ENCODE measurements around the gene SIX5.

The SIX5 gene

GRCh38 chr19:45779231-45780145 lies 10.4 kb upstream of the SIX5 start:
- DNase-seq (ENCODE audit: extremely low spot score): peak; percentile 95
- CTCF ChIA-PET: interaction anchor here (0.6 to 1.5 kb wide), 6 partner anchors 9 to 216 kb away, joined by 3 to 16 read pairs (median 3); partner anchors contain the start of genes CCDC61, DMWD, QPCTL and SIX5
- TF ChIP-seq, protein P1, sequence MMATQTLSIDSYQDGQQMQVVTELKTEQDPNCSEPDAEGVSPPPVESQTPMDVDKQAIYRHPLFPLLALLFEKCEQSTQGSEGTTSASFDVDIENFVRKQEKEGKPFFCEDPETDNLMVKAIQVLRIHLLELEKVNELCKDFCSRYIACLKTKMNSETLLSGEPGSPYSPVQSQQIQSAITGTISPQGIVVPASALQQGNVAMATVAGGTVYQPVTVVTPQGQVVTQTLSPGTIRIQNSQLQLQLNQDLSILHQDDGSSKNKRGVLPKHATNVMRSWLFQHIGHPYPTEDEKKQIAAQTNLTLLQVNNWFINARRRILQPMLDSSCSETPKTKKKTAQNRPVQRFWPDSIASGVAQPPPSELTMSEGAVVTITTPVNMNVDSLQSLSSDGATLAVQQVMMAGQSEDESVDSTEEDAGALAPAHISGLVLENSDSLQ (IDR thresholded peaks at IDR 0.05): peak; percentile 83
- TF ChIP-seq LEF1 (IDR thresholded peaks at IDR 0.05; ENCODE audit: borderline replicate concordance) (no peak), CTBP1 (IDR thresholded peaks at IDR 0.05; ENCODE audit: borderline replicate concordance) (no peak)
- POLR2A ChIA-PET: interaction anchor here (0.6 to 1.5 kb wide), 4 partner anchors 9 to 91 kb away, joined by 3 to 10 read pairs (median 6); partner anchors contain the start of gene SIX5

- TF ChIP-seq TARDBP (IDR thresholded peaks at IDR 0.05) (no peak), FOXM1 (IDR thresholded peaks at IDR 0.05; ENCODE audit: borderline replicate concordance) (no peak), L3MBTL2 (conservative IDR thresholded peaks at IDR 0.05) (no peak), ELF4 (IDR thresholded peaks at IDR 0.05) (no peak), BHLHE40 (IDR thresholded peaks at IDR 0.05; ENCODE audit: borderline replicate concordance) (no peak), NFRKB (IDR thresholded peaks at IDR 0.05) (no peak), CTBP1 (IDR thresholded peaks at IDR 0.05; ENCODE audit: borderline replicate concordance) (no peak), LEF1 (IDR thresholded peaks at IDR 0.05; ENCODE audit: borderline replicate concordance) (no peak), HDGF (IDR thresholded peaks at IDR 0.05; ENCODE audit: borderline replicate concordance) (no peak), FOXK2 (IDR thresholded peaks at IDR 0.05) (no peak), SUZ12 (IDR thresholded peaks at IDR 0.05) (no peak), SP1 (IDR thresholded peaks at IDR 0.05) (no peak), ZNF384 (IDR thresholded peaks at IDR 0.05) (no peak), FOXA1 (IDR thresholded peaks at IDR 0.05) (no peak), ARNT (IDR thresholded peaks at IDR 0.05) (no peak)
- TF ChIP-seq, protein P1 (IDR thresholded peaks at IDR 0.05): no peak
- ChIA-PET POLR2A (interaction anchor here (1.5 kb wide), 1 partner anchor 8 kb away, joined by 10 read pairs; no protein-coding TSS in a partner anchor), CTCF (interaction anchor here (1.5 kb wide), 1 partner anchor 10 kb away, joined by 6 read pairs; no protein-coding TSS in a partner anchor)
- no peak for DNase-seq (ENCODE audit: extremely low spot score)
These were observed 9.1 kb upstream of the SIX5 start for GRCh38 chr19:45778010-45778661.

- no peak for TF ChIP-seq SP1 (IDR thresholded peaks at IDR 0.05)
- TF ChIP-seq, protein P1 (IDR thresholded peaks at IDR 0.05): no peak
- no peak for TF ChIP-seq LEF1 (IDR thresholded peaks at IDR 0.05; ENCODE audit: borderline replicate concordance)
- no peak for TF ChIP-seq SUZ12 (IDR thresholded peaks at IDR 0.05)
- no peak for TF ChIP-seq ZNF384 (IDR thresholded peaks at IDR 0.05)
- no peak for TF ChIP-seq TARDBP (IDR thresholded peaks at IDR 0.05)
- TF ChIP-seq ELF4 (IDR thresholded peaks at IDR 0.05): no peak
- no peak for TF ChIP-seq BHLHE40 (IDR thresholded peaks at IDR 0.05; ENCODE audit: borderline replicate concordance)
- TF ChIP-seq FOXA1 (IDR thresholded peaks at IDR 0.05): no peak
- TF ChIP-seq FOXM1 (IDR thresholded peaks at IDR 0.05; ENCODE audit: borderline replicate concordance): no peak
- POLR2A ChIA-PET: no interaction called here
- DNase-seq (ENCODE audit: extremely low spot score): no peak
- CTCF ChIA-PET: no interaction called here
These were observed 8.4 kb upstream of the SIX5 start for GRCh38 chr19:45777395-45777961.

- ChIA-PET CTCF (no interaction called here), POLR2A (no interaction called here)
- TF ChIP-seq FOXM1 (IDR thresholded peaks at IDR 0.05; ENCODE audit: borderline replicate concordance): no peak
- no peak for TF ChIP-seq L3MBTL2 (conservative IDR thresholded peaks at IDR 0.05)
- TF ChIP-seq TARDBP (IDR thresholded peaks at IDR 0.05): no peak
- no peak for TF ChIP-seq SP1 (IDR thresholded peaks at IDR 0.05)
- TF ChIP-seq FOXA1 (IDR thresholded peaks at IDR 0.05): no peak
- no peak for TF ChIP-seq HDGF (IDR thresholded peaks at IDR 0.05; ENCODE audit: borderline replicate concordance)
- TF ChIP-seq FOXK2 (IDR thresholded peaks at IDR 0.05): no peak
- no peak for TF ChIP-seq ELF4 (IDR thresholded peaks at IDR 0.05)
- no peak for TF ChIP-seq NFRKB (IDR thresholded peaks at IDR 0.05)
- no peak for TF ChIP-seq ZNF384 (IDR thresholded peaks at IDR 0.05)
- no peak for TF ChIP-seq ARNT (IDR thresholded peaks at IDR 0.05)
- TF ChIP-seq, protein P1 (IDR thresholded peaks at IDR 0.05): no peak
- TF ChIP-seq BHLHE40 (IDR thresholded peaks at IDR 0.05; ENCODE audit: borderline replicate concordance): no peak
- no peak for TF ChIP-seq SUZ12 (IDR thresholded peaks at IDR 0.05)
- no peak for TF ChIP-seq LEF1 (IDR thresholded peaks at IDR 0.05; ENCODE audit: borderline replicate concordance)
- TF ChIP-seq CTBP1 (IDR thresholded peaks at IDR 0.05; ENCODE audit: borderline replicate concordance): no peak
- no peak for DNase-seq (ENCODE audit: extremely low spot score)
These were observed 5.7 kb upstream of the SIX5 start for GRCh38 chr19:45774765-45775164.

Measured in HEK293T (cell line).